Stimulated activated CD8-positive, alpha-beta memory T cell treated with anti-CD3 and anti-CD28 coated beads, Interleukin-4, amount 100 ng/mL, for 4 hours (primary cell): Measurements from ENCODE around the gene SEPHS1.
A peak's percentile ranks its signal among the peaks of the same experiment; 100 is the strongest.
"Not testable (repeated sequence)": the region's sequence is repeated elsewhere in the genome, so short reads cannot be mapped to it uniquely, and the experiment has no call there.

Experiments used
- DNase-seq, 2 donors: peaks; one replicate each; pipeline ENCODE4 v3.0.0-alpha.2; 2020; ENCODE audit warnings: low read depth in 2 of 2, low spot score in 1 of 2

SEPHS1 gene

GRCh38 chr10:13348216-13349017 lies at the start of gene SEPHS1:
Gene SEPHS1, minus strand, starts transcription at chr10:13348293. Its CDS starts 3,343 bp downstream, at chr10:13344950.
- peak; percentile 40 to 66 for DNase-seq

GRCh38 chr10:13397052-13397451 lies 49.0 kb upstream of the SEPHS1 start:
- DNase-seq, result no peak

- DNase-seq, result no peak
Observed at GRCh38 chr10:13396369-13396768, 48.3 kb upstream of the SEPHS1 start.

GRCh38 chr10:13395540-13395939 lies 47.4 kb upstream of the SEPHS1 start:
- DNase-seq, result no peak

- no peak for DNase-seq
Observed at GRCh38 chr10:13393640-13394039, 45.5 kb upstream of the SEPHS1 start.

- no peak for DNase-seq
Observed at GRCh38 chr10:13392701-13393100, 44.6 kb upstream of the SEPHS1 start.

- no peak for DNase-seq
Observed at GRCh38 chr10:13390604-13391522, 42.8 kb upstream of the SEPHS1 start.

- no peak for DNase-seq
Observed at GRCh38 chr10:13388478-13389230, 40.6 kb upstream of the SEPHS1 start.

- no peak for DNase-seq
Observed at GRCh38 chr10:13386021-13386420, 37.9 kb upstream of the SEPHS1 start.

GRCh38 chr10:13383399-13383761 lies 35.3 kb upstream of the SEPHS1 start:
- no peak for DNase-seq

GRCh38 chr10:13382703-13383398 lies 34.8 kb upstream of the SEPHS1 start:
- no peak for DNase-seq

- DNase-seq, result not testable (repeated sequence)
Observed at GRCh38 chr10:13379061-13379460, 31.0 kb upstream of the SEPHS1 start.

GRCh38 chr10:13376746-13377145 lies 28.7 kb upstream of the SEPHS1 start:
- DNase-seq, result no peak

- no peak for DNase-seq
Observed at GRCh38 chr10:13376297-13376696, 28.2 kb upstream of the SEPHS1 start.

- no peak for DNase-seq
Observed at GRCh38 chr10:13375791-13376190, 27.7 kb upstream of the SEPHS1 start.

- DNase-seq, result no peak
Observed at GRCh38 chr10:13373644-13374043, 25.6 kb upstream of the SEPHS1 start.

- DNase-seq, result no peak
Observed at GRCh38 chr10:13372524-13372923, 24.4 kb upstream of the SEPHS1 start.

- DNase-seq, result no peak
Observed at GRCh38 chr10:13371897-13372470, 23.9 kb upstream of the SEPHS1 start.

GRCh38 chr10:13366891-13367290 lies 18.8 kb upstream of the SEPHS1 start:
- no peak for DNase-seq

GRCh38 chr10:13365831-13366230 lies 17.7 kb upstream of the SEPHS1 start:
- no peak for DNase-seq
